Anterior cingulate cortex (tissue), 58 donors: Measurements from ENCODE around the gene TCHH.

Experiments
- DNase-seq, 58 donors: peaks; one replicate each; lab custom pipeline; 2025; lab: John Stamatoyannopoulos, UW

TCHH gene

GRCh38 chr1:152078831-152079441 is 36.3 kb downstream of the TCHH start:
- no peak for DNase-seq

GRCh38 chr1:152072311-152072710 is 42.9 kb downstream of the TCHH start:
- DNase-seq, result no peak

GRCh38 chr1:152071123-152071522 is 44.1 kb downstream of the TCHH start:
- DNase-seq, result no peak

GRCh38 chr1:152067929-152068328 is 47.3 kb downstream of the TCHH start:
- DNase-seq, result no peak

GRCh38 chr1:152067150-152067549 is 48.1 kb downstream of the TCHH start:
- DNase-seq, result no peak

GRCh38 chr1:152061952-152062351 is 53.3 kb downstream of the TCHH start:
- DNase-seq, result no peak
